Pancreas (tissue), 10 donors: ENCODE results near the gene SLC35E2B. TPM values are rescaled to one million over a fixed set of nuclear protein-coding genes. Genes with fewer than 3 reads are reported as not detected.

Source experiments
- ATAC-seq, 4 donors: fragments of 200-7000 bp; cut with Tn5 transposase; one replicate each; pipeline versions ENCODE4 v1.8.0 to v1.9.1; 2020; ENCODE audit warnings: mild to moderate bottlenecking in 4 of 4, moderate library complexity in 4 of 4
- DNase-seq, 6 donors: peaks; one replicate each; pipeline ENCODE4 v3.0.0-alpha.2; 2020
- FAIRE-seq: peaks from 2 replicates; lab custom pipeline; 2012; peaks lifted over from hg19 to GRCh38; lab: Jason Lieb, UNC
- H3K27ac ChIP-seq, 4 donors: fragments of 200-600 bp; sonication (generic); 1 replicate in 3 of 4; 2 replicates in 1 of 4; pipeline versions ENCODE4 v1.5.0 to v1.8.0; 2020
- H3K27me3 ChIP-seq, 4 donors: fragments of 200-600 bp; one replicate each; pipeline ENCODE4 v1.8.0; 2021
- H3K36me3 ChIP-seq, 3 donors: fragments of 200-600 bp; sonication (generic) in 1 of 3; one replicate each; pipeline versions ENCODE4 v1.5.0 to v1.8.0; 2020 to 2021
- H3K4me1 ChIP-seq, 3 donors: fragments of 200-600 bp; one replicate each; pipeline ENCODE4 v1.8.0; 2021
- H3K4me3 ChIP-seq, 4 donors: fragments of 200-600 bp; sonication (generic) in 2 of 4; one replicate each; pipeline versions ENCODE4 v1.5.0 to v1.8.0; 2020 to 2021
- H3K9me3 ChIP-seq, 4 donors: fragments of 200-600 bp; one replicate each; pipeline ENCODE4 v1.8.0; 2021
- CTCF ChIP-seq, 4 donors: fragments of 200-600 bp; sonication (generic) in 3 of 4; IDR thresholded peaks; one replicate each; pipeline versions ENCODE4 v1.5.0 to v1.8.0; 2021; ENCODE audit warnings: antibody characterized with exemption in 4 of 4
- WGBS, 2 donors: extraction: QIAGEN DNeasy Blood & Tissue Kit; methylation state at CpG; one replicate each; pipeline ENCODE4 v1.1.7; 2013; 5-methylcytosine and 5-hydroxymethylcytosine counted together
- intact Hi-C, 3 donors: fragments of 100-400 bp; cut with DNase I; formaldehyde crosslinking; loops; one replicate each; pipeline versions ENCODE4 v1.11.1 to v1.14.2; 2022
- polyA plus RNA-seq, 2 donors: library from polyadenylated mRNA; stranded (reverse); fragments of 200-250 nt; gene quantifications; one replicate each; pipeline ENCODE4 v1.2.3, GENCODE V29; 2013
- total RNA-seq, 6 donors: library from RNA; stranded (reverse); fragmentation: NEBNext Ultra II Directional in 4 of 6; extraction: Animal tissue kit (Norgen Biotek cat#: 25700) in 4 of 6; gene quantifications; one replicate each; pipeline versions ENCODE4 v1.2.1 to v1.2.4, GENCODE V29; 2021 to 2023
- donor health status: healthy with polysubstance abuse.
- donor health status: DM: no; HTN: no; CAD: no; lungs with moderate emphysema.
- donor health status: DM: no; HTN: no; CAD: no.
- donor health status: control.
- donor health status: control.
- donor health status: Bipolar disorder and iron deficiency.
- donor health status: DM: yes; HTN: yes; CAD: no.
- donor health status: DM: no; HTN: no; CAD: no.
- donor health status: DM: no; HTN: no; CAD: no.
- donor health status: DM: yes; HTN: yes; CAD: no.

The SLC35E2B gene
- total and polyA plus RNA-seq, 8 donors: 12.1 to 45.4 (median 24.0) TPM

- H3K36me3 ChIP-seq: no peaks in the 10 kb centered on the region
- peaks cover 0 to 1% (median under 1%) of the 10 kb centered on the region in 3 donors for H3K4me1 ChIP-seq
- no peak for FAIRE-seq
- peak in 2 of 6 donors; percentile 12 to 59 for DNase-seq
- no peaks in the 10 kb centered on the region for H3K9me3 ChIP-seq
- no peak overlapping the region for H3K4me3 ChIP-seq
- H3K27ac ChIP-seq: no peak overlapping the region
- intact Hi-C loops: no loop called here
- H3K27me3 ChIP-seq: no peaks in the 10 kb centered on the region
- 82 to 87% methylated on average over 19 to 21 of the region's 21 CpGs for WGBS, 2 donors
- no peak for TF ChIP-seq CTCF (IDR thresholded peaks at IDR 0.05)
- ATAC-seq: no peak
Measured at GRCh38 chr1:1622010-1622787, 70.4 kb downstream of the SLC35E2B start.

DNA sequence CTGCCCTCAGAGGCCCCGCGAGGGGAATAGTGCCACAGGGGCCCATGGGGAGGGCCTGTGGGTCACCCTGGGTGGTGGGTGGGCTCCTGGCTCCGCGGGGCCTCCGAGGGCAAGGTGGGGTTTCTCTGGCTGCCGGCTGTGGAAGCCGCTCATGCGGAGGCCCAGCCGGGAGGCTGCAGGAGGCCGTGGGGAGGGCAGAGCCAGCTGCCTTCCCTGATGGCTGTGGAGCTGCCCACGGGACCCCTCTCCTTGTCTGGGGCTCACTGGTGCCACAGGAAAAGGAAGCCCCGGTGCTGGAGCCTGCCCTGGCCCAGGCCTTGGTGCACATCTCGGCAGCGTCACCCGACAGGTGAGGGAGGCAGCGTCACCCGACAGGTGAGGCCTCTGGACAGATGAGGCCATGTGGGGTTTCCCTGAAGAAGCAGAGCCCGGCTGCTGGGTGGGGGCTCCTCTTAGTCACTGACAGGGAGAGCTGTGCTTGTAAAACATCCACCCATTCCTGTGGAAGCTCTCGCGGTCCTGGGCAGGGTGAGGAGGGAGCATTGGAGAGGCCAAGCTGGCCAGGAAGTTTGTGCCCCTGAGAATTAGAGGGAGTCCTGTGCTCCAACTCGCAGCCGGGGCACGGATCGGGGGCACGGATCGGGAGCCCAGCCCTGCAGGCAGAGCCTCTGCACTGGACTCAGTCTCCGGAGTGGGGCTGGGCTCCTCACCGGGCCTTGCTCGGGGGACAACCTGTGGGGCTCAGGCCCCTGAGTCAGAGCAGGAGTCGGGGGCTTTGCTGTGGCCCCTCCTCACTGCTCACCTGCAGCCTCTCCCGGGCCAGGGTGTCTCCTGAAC, 71.2 kb downstream of the SLC35E2B start:
- WGBS, 2 donors: 90 to 93% methylated on average over 31 of the region's 31 CpGs
- Histone ChIP-seq H3K36me3 (no peaks in the 10 kb centered on the region), H3K9me3 (no peaks in the 10 kb centered on the region), H3K4me1 (peaks cover 0 to 7% (median 6%) of the 10 kb centered on the region in 3 donors), H3K4me3 (no peak overlapping the region), H3K27ac (no peak overlapping the region), H3K27me3 (no peaks in the 10 kb centered on the region)
- TF ChIP-seq CTCF (IDR thresholded peaks at IDR 0.05): no peak
- intact Hi-C loops: no loop called here
- peak in 3 of 6 donors; percentile 32 to 78 (median 59) for DNase-seq
- no peak for ATAC-seq
- FAIRE-seq: no peak

- FAIRE-seq: no peak
- DNase-seq: peak in 2 of 6 donors; percentile 36 to 70
- no peaks in the 10 kb centered on the region for H3K27me3 ChIP-seq
- H3K9me3 ChIP-seq: no peaks in the 10 kb centered on the region
- TF ChIP-seq CTCF (IDR thresholded peaks at IDR 0.05): no peak
- peaks cover 0 to 7% (median 6%) of the 10 kb centered on the region in 3 donors for H3K4me1 ChIP-seq
- WGBS, 2 donors: 89 to 90% methylated on average over 14 to 16 of the region's 16 CpGs
- no peak overlapping the region for H3K27ac ChIP-seq
- no peak overlapping the region for H3K4me3 ChIP-seq
- no peak for ATAC-seq
- intact Hi-C loops: no loop called here
- H3K36me3 ChIP-seq: no peaks in the 10 kb centered on the region
Measured at GRCh38 chr1:1620433-1621139, 72.0 kb downstream of the SLC35E2B start.

- no peaks in the 10 kb centered on the region for H3K27me3 ChIP-seq
- H3K4me3 ChIP-seq: no peak overlapping the region
- TF ChIP-seq CTCF (IDR thresholded peaks at IDR 0.05): no peak
- no peak overlapping the region for H3K27ac ChIP-seq
- DNase-seq: peak in 2 of 6 donors; percentile 44 to 68
- no peak for ATAC-seq
- intact Hi-C loops: no loop called here
- peaks cover 0 to 7% (median 6%) of the 10 kb centered on the region in 3 donors for H3K4me1 ChIP-seq
- H3K36me3 ChIP-seq: no peaks in the 10 kb centered on the region
- no peaks in the 10 kb centered on the region for H3K9me3 ChIP-seq
- no peak for FAIRE-seq
- WGBS, 2 donors: 73 to 78% methylated on average over 14 of the region's 14 CpGs
Measured at GRCh38 chr1:1619917-1620361, 72.7 kb downstream of the SLC35E2B start.
